Measurements from ENCODE around the gene NFATC2. TPM values are rescaled to one million over a fixed set of nuclear protein-coding genes. Genes with fewer than 3 reads are reported as not detected.

The NFATC2 gene
- total RNA-seq, 4 donors from 2014 or later, result 8.8 to 15.6 (median 13.0) TPM

- intact Hi-C loops (cut with DNase I), result no loop called here
- no peaks in the 10 kb centered on the region for H3K9me3 ChIP-seq
- TF ChIP-seq CTCF (IDR thresholded peaks at IDR 0.05), result no peak
- TF ChIP-seq POLR2AphosphoS5 (IDR thresholded peaks at IDR 0.05), result no peak
- TF ChIP-seq EP300 (IDR thresholded peaks at IDR 0.05), result no peak
- no peak for TF ChIP-seq POLR2A (IDR thresholded peaks at IDR 0.05; ENCODE audit: low read depth)
- H3K27me3 ChIP-seq, result no peaks in the 10 kb centered on the region
- 90% methylated on average over 13 of the region's 13 CpGs for WGBS
- no peak overlapping the region for H3K4me3 ChIP-seq
- no peak for DNase-seq (ENCODE audit: extremely low spot score)
- H3K4me1 ChIP-seq, result peaks cover 0 to 13% (median 11%) of the 10 kb centered on the region in 4 donors
- no peaks in the 10 kb centered on the region for H3K36me3 ChIP-seq
- no peak overlapping the region for H3K27ac ChIP-seq (replicated peaks in 1 of 4)
Observed at GRCh38 chr20:51380401-51381385, 161.8 kb downstream of the NFATC2 start.

- no peaks in the 10 kb centered on the region for H3K36me3 ChIP-seq
- intact Hi-C loops (cut with DNase I), result no loop called here
- no peak for TF ChIP-seq CTCF (IDR thresholded peaks at IDR 0.05)
- TF ChIP-seq POLR2AphosphoS5 (IDR thresholded peaks at IDR 0.05), result no peak
- H3K27ac ChIP-seq (replicated peaks in 1 of 4), result no peak overlapping the region
- 90% methylated on average over 8 of the region's 8 CpGs for whole genome bisulfite sequencing
- peaks cover 0 to 13% (median 11%) of the 10 kb centered on the region in 4 donors for H3K4me1 ChIP-seq
- no peak overlapping the region for H3K4me3 ChIP-seq
- no peaks in the 10 kb centered on the region for H3K27me3 ChIP-seq
- no peaks in the 10 kb centered on the region for H3K9me3 ChIP-seq
- no peak for DNase-seq (ENCODE audit: extremely low spot score)
Observed at GRCh38 chr20:51379601-51380341, 162.7 kb downstream of the NFATC2 start.

GRCh38 chr20:51378171-51378928, 164.2 kb downstream of the NFATC2 start:
- Histone ChIP-seq H3K36me3 (no peaks in the 10 kb centered on the region), H3K27ac (replicated peaks in 1 of 4) (no peak overlapping the region), H3K4me3 (no peak overlapping the region), H3K9me3 (no peaks in the 10 kb centered on the region), H3K27me3 (no peaks in the 10 kb centered on the region), H3K4me1 (peaks cover 0 to 15% (median 11%) of the 10 kb centered on the region in 4 donors)
- DNase-seq (ENCODE audit: extremely low spot score), result no peak
- TF ChIP-seq EP300 (IDR thresholded peaks at IDR 0.05), result no peak
- TF ChIP-seq CTCF (IDR thresholded peaks at IDR 0.05), result no peak
- TF ChIP-seq POLR2AphosphoS5 (IDR thresholded peaks at IDR 0.05), result no peak
- TF ChIP-seq POLR2A (IDR thresholded peaks at IDR 0.05; ENCODE audit: low read depth), result no peak
- intact Hi-C loops (cut with DNase I), result no loop called here
- WGBS, result 91% methylated on average over 17 of the region's 19 CpGs

GRCh38 chr20:51377132-51377531, 165.4 kb downstream of the NFATC2 start:
- intact Hi-C loops (cut with DNase I), result no loop called here
- Histone ChIP-seq H3K9me3 (no peaks in the 10 kb centered on the region), H3K27me3 (no peaks in the 10 kb centered on the region), H3K27ac (replicated peaks in 1 of 4) (no peak overlapping the region), H3K4me1 (peaks cover 3 to 15% (median 7%) of the 10 kb centered on the region in 4 donors), H3K36me3 (no peaks in the 10 kb centered on the region), H3K4me3 (no peak overlapping the region)
- no peak for DNase-seq (ENCODE audit: extremely low spot score)
- 93% methylated on average over 8 of the region's 8 CpGs for WGBS
- TF ChIP-seq CTCF (IDR thresholded peaks at IDR 0.05) (no peak), EP300 (IDR thresholded peaks at IDR 0.05) (no peak), POLR2AphosphoS5 (IDR thresholded peaks at IDR 0.05) (no peak), POLR2A (IDR thresholded peaks at IDR 0.05; ENCODE audit: low read depth) (no peak)

Measured in esophagus muscularis mucosa (tissue), 4 donors.